Measurements from ENCODE around the gene IDH2.
A peak's percentile ranks its signal among the peaks of the same experiment; 100 is the strongest.
"Not testable (repeated sequence)": the region's sequence is repeated elsewhere in the genome, so short reads cannot be mapped to it uniquely, and the experiment has no call there.

The IDH2 gene

DNA sequence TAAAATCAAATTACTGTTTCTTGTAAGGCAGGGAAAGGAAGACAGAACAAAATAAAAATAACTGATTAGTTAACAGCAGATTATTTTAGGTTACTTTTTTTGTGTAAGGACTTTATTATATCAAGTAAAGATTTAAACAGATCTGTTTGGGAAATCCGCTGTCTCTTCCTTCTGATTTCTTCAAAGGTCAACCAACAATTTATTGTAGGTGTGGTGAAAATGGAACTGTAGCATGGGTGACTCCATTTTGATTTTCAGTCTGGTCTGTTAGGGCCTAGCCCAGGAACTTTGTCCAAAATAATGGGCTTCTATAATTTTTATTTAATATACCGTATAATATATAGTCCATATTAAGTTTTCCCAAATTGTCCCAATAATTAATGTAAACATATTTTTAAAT lies 13.5 kb upstream of the IDH2 start:
- DNase-seq (ENCODE audit: low read depth in 1 of 2, low spot score in 1 of 2), result no peak

DNA sequence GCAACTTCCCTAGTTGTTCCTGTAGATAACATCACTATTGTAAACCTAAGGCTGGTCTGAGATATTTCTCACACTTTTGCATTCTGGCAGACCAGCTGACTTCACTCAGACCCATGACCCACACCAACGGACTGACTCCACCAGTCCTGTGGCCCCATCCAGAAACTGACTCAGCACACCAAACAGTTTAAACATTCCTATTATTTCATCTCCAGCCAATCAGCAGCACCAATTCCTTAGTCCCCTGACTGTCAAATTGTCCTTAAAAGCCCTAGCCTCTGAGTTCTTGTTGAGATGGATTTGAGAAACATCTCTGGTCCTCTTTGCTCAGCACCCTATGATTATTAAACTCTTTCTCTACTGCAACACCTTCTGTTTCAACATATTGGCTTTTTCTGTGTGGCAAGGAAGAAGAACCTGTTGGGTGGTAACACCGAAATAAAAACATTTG lies 12.2 kb upstream of the IDH2 start:
- no peak for DNase-seq (ENCODE audit: low read depth in 1 of 2, low spot score in 1 of 2)

DNA sequence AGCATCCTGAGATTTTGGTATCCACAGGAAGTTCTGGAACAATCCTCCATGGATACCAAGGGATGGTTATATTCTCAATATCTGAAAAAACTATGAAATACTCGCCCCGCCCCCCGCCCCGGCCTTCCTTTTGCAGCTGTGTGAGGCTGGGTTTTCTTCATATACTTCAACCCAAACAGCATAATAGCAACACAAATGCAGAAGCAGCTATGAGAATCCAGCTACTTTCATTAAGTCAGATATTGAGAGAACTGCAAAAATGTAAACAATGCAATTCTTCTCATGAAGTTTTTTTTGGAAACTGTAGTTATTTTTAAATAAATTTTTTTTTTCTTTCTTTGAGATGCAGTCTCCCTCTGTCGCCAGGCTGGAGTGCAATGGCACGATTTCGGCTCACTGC lies 10.9 kb upstream of the IDH2 start:
- DNase-seq (ENCODE audit: low read depth in 1 of 2, low spot score in 1 of 2), result no peak

DNA sequence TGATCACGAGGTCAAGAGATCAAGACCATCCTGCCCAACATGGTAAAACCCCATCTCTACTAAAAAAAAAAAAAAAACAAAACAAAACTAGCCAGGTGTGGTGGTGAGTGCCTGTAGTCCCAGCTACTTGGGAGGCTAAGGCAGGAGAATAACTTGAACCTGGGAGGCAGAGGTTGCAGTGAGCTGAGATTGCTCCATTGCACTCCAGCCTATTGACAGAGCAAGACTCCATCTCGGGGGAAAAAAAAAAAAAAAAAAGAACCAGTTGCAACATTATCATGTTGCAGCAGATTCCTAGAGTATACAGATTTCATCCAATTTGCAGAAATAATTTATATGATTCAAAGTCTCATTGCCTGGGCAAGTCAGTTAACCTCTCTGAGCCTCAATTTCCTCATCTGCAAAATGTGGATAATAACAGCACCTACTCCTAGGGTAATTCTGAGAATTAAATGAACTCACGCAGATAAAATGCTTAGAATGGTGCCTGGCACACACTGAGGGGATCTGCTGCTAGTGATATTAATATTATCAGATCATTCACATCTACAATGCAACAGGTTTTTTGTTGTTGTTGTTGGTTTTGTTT lies 7.0 kb upstream of the IDH2 start:
- DNase-seq (ENCODE audit: low read depth in 1 of 2, low spot score in 1 of 2), result not testable (repeated sequence)

DNA sequence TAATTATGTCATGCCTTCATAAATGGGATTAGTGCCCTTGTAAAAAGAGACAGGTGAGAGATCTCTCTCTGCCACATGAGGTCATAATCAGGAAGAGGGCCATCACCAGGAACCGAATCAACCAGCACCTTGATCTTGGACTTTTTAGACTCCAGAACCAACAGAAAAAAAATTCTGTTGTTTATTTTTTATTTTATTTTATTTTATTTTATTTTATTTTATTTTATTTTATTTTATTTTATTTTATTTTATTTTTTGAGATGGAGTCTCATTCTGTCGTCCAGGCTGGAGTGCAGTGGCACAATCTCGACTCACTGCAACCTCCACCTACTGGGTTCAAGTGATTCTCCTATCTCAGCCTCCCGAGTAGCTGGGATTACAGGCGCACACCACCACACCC lies 5.8 kb upstream of the IDH2 start:
- not testable (repeated sequence) for DNase-seq (ENCODE audit: low read depth in 1 of 2, low spot score in 1 of 2)

DNA sequence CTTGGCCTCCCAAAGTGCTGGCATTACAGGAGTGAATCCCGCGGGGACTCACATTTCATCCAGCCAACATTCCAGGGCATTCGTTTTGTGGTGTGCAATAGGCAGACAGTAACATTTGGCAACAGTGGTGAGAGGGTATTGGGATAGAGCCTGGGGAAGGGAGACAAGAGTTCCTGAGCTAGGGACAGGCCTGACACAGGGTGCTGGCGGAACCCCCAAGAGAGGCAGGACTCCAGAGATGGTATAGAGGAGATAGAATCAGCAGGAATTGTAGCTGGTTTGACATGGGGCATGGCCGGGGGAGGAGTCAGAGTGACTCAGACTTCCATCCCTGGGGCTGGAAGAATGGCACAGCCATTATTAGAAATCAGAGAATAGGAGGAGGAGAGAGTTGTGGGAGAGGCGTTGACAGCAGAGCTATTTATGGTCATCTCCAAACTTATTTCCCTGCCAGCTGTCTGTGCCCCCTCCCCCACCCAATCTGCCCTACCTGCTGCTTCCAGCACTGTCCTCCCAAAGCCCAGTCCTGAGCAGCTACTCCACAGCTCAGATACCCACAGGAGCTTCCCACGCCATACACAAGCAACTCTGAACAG lies 4.4 kb upstream of the IDH2 start:
- no peak for DNase-seq (ENCODE audit: low read depth in 1 of 2, low spot score in 1 of 2)

DNA sequence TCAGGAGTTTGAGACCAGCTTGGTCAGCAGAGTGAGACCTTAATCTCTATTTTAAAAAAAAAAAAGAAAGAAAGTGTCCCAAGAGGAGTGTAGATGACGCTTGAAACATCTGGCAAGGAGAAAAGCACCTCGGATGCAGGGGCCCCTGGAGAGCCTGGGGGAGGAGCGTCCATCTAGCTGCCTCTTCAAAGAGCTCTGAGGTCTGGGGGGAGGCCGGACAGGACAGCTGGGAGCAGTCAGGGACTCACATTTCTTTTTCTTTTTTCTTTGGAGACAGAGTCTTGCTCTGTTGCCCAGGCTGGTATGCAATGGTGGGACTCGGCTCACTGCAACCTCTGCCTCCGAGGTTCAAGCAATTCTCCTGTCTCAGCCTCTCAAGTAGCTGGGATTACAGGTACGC lies 3.3 kb upstream of the IDH2 start:
- DNase-seq (ENCODE audit: low read depth in 1 of 2, low spot score in 1 of 2), result no peak

DNA sequence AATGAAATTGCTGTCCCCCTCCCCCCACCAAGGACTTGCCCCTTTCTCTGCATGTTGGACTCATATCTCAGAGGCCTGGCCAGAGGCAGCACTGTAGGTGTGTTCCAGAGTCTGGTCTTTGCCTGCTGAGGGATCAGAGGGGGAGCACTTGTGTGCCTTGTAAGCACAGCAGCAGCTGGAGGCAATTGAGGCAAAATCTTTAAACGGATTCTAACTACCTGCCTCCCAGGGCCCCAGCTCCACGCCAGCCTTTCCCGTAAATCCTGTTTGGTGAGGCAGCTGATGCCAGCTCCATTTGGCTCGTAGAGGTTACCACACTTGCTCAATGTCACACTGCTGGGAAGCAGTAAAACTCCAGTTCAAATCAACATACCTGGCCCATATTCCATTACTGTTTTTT lies 2.3 kb upstream of the IDH2 start:
- no peak for DNase-seq (ENCODE audit: low read depth in 1 of 2, low spot score in 1 of 2)

DNA sequence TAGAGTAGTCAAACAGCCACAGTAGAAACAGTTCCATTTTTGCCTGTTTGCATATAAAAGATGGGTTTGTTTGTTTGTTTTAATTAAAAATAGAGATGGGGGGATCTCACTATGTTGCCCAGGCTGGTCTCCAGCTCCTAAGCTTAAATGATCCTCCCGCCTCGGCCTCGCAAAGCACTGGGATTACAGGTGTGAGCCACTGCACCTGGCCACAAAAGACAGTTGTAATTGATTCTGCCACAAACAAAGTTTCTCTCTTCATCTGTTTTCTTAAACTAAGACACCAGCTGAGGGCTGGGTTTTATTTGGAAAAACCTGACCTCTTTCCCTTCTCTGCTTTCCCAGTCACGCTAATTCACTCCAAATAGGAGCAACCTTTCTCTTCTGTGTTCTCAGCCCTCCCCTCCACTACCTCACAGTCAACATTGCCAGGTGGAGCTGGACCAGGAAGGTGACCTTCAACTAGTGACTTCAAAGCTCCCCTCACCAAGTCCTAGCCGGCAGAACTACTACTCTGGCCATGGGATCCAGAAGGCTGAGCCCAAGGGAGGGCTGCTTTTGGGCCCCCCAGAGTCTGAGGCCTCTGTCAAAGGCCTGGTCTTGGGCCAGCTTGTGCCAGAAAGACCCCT lies 1.5 kb upstream of the IDH2 start:
- no peak for DNase-seq (ENCODE audit: low read depth in 1 of 2, low spot score in 1 of 2)

DNA sequence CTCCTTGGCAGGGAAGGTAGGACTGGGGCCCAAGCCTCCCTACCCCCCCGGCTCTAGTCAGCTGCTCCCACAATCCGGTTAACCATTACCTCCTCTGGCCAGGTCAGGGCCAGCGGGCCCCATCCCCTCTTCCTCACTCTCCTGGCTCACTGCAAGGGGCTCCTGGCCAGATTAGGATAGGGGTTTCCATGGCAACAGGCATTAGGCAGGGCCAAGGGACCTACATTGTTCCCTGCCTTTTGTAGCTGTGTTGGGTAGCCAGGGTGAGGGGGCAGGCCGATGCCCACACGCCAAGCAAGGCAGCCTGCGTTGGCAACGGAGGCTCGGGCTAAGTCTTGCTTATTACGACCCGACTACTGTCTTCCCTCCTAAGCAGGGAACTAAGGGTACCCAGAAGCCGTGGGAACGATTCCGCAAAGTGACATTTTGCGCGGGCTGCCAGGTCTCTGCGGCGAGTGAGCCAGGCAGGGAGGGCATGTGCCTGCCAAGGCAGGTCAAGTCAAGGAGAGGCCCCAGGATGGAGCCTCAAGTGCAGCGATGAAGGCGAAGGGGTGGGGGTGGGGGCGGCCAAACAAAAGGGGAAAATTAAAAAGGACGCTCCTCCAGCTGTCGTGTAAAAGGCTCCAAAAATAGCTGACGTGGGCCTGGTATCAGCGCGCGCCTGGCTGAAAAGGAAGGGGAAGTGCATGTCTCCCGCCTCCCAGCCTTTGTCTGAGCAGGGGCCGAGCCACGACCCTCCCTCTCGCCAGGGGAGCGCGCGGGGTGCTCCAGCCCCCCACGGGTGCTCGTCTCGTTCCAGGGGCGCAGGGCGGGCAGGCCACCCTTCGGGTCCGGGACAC lies 919 bp downstream of the IDH2 start:
- DNase-seq (ENCODE audit: low read depth in 1 of 2, low spot score in 1 of 2), result no peak

DNA sequence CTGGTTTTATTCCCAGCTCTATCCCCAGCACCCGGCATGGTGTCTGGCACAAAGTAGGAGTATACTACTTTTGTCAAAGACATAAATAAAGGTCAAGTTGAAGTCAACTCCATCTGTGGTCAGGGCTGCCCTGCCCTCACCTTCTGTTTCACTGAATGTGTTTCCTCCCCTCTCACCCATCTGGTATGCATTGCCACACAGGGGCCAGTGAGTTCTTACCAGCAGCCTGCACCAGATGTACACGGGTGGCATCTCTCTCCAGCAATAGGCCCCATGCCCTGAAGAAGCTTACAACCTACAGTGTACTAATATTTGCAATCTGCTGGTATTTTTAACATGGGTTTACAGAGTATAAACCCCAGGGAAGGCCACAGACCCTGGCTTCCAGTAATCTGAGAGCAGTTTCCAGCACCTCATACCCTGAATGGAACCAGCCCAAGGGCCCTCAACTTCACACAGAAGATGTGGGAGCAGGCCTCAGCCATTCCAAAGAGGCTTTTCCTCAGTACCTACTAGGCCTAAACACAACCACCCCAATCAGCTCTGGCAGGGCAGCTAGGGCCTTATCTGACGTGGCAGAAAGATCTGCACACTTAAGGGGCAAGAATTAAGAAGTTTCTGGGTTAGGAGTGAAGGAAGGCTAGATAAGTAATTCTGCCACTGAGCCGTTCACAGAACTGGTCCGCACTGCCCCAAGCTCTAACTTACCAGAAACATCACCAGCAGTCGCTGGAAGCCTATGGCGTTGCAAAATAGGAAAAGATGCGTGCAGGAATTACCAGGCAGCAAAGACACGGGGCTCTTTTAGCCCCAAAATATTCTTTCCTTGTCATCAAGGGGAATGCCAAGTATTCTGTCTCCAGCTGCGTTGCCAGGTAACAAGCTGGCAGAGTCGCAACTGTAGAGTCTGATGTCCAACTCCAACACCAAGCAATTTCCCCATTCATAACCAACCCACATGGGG lies 2.1 kb downstream of the IDH2 start:
- DNase-seq (ENCODE audit: low read depth in 1 of 2, low spot score in 1 of 2), result no peak

DNA sequence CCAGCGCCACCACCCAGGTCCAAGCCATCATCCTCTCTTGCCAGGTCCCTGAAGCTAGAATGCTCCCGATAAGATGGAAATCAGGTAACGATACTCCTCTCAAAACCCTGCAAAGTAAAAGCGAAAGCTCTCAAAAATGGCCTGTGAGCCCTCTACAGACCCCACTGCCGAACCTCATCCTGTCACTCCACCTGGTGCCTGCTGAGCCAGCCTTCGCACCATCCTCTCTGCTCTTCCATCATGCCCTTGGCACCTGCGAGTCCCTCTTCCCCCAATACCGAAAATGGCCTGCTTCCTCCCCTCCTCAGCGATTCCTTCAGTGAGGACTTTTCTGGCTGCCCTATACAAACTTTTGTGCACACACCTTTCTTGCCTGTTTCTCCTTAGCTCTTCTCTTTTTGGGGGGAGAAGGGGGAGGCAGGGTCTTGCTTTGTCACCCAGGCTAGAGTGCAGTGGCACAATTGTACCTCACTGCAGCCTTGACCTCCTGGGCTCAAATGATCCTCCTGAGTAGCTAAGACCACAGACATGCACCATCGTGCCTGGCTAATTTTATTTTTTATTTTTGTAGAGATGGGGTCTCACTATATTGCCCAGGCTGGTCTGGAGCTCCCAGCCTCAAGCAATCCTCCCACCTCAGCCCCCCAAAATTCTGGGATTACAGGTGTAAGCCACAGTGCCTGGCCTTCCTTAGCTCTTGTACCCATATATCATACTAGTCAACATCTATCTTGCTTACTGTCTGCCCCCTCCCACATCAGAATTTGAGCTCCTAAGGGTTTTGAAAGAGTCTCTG lies 3.0 kb downstream of the IDH2 start:
- DNase-seq (ENCODE audit: low read depth in 1 of 2, low spot score in 1 of 2), result no peak

DNA sequence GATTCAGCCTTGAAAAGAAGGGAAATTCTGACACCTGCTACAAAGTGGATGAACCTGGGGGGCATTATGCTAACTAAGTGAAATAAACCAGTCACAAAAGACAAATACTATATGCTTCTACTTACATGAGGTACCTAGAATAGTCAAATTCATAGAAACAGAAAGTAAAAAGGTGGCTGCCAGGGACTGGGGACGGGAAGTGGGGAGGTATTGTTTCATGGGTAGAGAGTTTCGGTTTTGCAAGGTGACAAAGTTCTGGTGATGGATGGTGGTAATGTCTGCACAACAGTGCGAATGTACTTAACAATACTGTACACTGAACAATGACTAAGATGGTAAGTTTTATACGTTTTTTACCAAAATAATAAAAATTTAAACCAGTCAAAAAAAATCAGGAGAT lies 4.8 kb downstream of the IDH2 start:
- DNase-seq (ENCODE audit: low read depth in 1 of 2, low spot score in 1 of 2), result peak in 1 of 2 donors; percentile 44

DNA sequence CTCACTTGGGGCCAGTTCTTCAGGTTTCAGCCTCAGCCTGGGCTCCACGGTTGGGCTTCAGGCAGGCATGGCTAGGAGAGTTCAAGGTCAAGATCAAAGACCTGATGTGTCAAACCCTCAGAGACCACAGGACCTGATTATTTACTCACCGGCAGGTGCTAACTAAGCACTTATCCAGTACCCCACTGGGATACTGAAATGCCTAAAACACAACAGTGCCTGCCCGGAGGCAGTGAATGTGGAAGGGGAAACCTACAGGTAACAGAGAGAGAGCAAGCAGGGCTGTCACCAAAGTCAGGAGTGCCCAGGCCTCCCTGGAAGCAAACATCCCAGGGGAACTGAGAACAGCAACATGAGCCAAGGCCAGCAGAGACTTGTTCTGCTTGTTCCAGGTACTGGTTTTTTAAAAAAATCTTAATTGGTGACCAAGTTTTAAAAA lies 6.7 kb downstream of the IDH2 start:
- DNase-seq (ENCODE audit: low read depth in 1 of 2, low spot score in 1 of 2), result no peak

DNA sequence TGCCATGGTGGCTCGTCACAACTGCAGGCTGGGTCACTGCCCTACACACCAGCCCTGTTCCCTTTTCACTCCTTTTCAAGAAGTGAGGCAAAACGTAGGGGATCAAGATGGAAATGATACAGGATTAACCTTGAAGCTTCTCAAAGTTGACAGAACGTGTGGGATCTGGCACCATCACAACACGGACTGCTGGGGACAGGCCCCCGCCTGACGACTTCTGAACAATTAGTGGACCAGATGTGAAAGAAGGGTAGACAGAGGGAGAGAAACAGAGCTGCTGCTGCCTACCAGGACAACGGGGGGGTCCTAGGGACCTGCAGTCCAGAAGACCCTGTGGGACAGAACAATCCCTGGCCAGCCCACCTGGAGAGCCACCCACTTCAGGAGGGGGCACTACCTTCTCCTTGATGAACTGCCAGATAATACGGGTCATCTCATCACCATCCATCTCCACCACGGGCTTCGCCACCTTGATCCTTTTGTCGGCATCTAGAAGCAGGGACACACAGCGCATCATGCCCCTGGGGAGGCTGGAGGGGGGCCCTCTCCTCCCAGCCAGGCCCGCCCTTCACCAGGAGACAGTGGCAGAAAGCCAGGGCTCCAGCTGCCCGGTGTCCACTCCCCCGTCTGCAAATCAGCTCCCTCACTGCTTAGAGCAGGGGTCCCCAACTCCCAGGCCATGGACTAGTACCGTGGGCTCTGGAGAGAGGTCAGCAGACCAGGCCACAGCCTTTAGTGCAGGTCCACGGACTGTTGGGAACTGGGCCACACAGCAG lies 10.9 kb downstream of the IDH2 start:
- no peak for DNase-seq (ENCODE audit: low read depth in 1 of 2, low spot score in 1 of 2)

DNA sequence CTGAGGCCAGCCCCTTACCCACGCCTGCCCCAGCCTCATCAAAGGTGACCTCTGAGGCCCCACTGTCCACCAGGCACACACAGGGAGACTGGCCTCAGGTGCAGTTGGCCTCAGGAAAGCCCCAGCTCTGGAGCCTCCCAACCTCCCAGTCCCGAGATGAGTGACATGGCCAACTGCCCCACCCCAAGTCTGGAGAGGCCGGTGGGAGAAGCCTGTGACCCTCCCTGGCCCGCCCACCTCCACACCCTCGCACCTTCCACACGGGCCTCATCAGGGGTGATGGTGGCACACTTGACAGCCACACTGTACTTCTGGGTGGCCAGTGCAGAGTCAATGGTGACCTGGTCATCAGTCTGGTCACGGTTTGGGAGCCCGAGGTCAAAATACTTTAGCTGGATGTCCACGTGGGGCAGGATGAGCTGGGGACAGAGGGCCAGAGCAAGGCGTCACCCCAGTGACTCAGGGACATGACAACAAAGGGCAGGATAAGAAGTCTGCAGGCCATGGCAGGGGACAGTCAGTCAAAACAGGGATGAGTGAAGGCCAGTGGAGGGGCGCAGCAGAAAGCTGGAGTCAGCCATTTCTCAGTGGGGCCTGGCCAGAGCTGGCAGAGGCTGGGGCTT lies 11.9 kb downstream of the IDH2 start:
- DNase-seq (ENCODE audit: low read depth in 1 of 2, low spot score in 1 of 2), result no peak

DNA sequence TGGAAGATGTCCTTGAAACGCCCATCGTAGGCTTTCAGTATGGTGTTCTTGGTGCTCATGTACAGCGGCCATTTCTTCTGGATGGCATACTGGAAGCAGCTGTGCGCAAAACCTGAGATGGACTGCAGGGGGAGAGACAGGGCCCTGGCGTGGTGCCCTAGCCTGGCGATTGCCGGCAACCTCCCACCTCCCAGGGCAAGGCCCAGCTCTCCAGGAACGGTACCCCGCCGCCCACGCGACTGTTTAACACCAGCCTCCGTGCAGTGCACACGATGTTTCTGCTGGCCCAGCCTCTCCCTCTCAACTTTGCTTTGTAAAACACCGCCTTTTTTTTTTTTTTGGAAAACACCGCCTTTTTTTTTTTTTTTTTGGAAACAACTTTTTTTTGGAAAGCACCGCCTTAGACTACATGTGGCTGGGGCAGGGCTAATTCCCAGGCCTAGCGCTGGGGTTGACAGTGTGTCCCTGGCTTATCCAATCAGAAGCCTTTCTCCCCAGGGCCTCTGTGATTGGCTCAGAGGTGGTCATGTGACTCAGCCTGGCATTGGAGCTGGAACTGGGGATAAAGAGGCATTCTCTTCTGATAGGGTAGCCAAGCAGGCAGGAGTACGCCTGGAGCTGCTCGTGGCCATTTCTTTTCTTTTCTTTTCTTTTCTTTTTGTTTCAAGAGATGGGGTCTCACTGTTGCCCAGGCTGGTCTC lies 14.7 kb downstream of the IDH2 start:
- no peak for DNase-seq (ENCODE audit: low read depth in 1 of 2, low spot score in 1 of 2)

DNA sequence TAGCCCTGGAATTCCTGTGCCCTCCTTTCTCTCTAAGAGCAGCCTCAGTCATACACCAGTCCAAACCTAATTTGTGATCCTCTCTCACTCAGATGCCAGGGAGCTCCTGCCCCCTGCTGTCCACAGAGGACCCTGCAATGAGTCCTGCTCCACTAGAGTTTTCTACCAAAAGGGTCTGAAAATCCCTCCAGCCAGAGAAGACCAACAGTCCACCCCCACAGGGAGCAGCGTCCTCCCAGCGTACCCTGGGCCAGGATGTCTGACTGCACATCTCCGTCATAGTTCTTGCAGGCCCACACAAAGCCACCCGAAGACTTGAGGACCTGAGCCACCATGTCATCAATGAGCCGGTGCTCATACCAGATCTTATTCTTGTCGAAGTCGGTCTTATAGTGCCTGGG lies 15.4 kb downstream of the IDH2 start:
- DNase-seq (ENCODE audit: low read depth in 1 of 2, low spot score in 1 of 2), result no peak

All from activated T-helper 1 cell treated with anti-CD3 and anti-CD28 coated beads, Interleukin-2, amount 50 U/mL, for 16 hours (primary cell).